Activated gamma-delta T cell treated with Interleukin-2 at 50 U/mL for 16 hours (primary cell): ENCODE data around the gene IL1R2.

Experiments
- DNase-seq: peaks from one replicate; pipeline ENCODE4 v3.0.0-alpha.2; 2020

The IL1R2 gene

GRCh38 chr2:102024410-102024809 is 32.6 kb downstream of the IL1R2 start:
- no peak for DNase-seq

DNA sequence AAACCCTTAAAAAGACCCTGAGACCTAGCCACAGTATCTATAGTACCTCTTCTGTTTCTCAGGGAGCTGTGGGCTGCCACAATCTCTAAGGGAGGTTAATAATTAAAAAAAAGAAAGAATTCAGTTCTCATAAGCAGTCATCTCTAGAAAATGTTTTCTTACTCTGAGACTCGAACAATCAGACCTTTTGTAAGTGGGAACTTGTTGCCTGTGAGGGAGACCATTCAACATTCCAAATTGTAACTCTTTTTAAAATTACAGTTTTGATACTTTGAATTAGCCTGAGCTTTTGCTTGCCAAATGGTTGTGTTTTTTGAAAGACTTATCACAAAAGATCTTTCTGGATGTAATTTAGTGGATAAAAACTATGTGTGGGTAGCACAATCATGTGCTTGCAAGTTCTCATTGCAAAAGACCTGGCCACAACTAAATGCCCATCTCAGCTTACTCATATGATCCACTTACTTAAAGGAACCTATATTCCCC is 33.3 kb downstream of the IL1R2 start:
- no peak for DNase-seq

- DNase-seq = no peak
Observed at GRCh38 chr2:102025583-102026267, 34.0 kb downstream of the IL1R2 start.

GRCh38 chr2:102027036-102027980 is 35.5 kb downstream of the IL1R2 start:
- no peak for DNase-seq

DNA sequence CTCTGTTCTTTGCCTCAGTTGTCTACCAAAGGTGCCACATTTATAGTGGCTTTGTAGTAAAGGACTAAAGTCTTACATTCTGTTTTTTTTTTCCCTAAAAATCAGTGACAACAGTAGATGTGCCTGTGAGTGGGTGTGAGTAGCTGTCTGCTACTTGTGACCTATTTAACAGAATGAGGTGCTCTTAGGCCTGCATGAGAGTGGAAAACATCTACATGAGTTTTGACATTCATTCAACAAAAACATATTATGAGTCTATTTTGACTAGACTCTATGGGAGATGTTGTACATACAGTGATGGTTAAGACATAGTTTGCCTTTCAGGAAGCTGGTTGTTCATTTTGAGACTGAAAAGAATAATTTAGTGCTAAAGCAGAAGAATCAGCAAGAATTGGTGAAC is 36.7 kb downstream of the IL1R2 start:
- DNase-seq = no peak

DNA sequence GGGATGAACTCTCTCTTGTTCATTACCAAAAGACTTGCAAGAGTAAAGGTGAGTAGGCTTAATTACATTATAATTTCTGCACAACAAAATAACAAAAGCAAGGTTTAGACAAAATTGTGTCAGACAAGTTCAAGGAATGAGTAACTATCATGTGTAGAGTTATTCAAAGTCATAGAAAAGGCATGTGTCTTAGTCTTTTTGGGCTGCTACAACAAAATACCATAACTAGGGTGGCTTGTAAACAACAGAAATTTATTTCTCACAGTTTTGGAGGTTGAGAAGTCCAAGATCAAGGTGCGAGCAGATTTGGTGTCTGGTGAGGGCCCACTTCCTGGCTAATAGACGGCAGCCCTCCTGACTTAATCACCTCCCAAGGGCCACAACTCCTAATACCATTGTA is 37.6 kb downstream of the IL1R2 start:
- DNase-seq = no peak

GRCh38 chr2:102029952-102030351 is 38.2 kb downstream of the IL1R2 start:
- no peak for DNase-seq

DNA sequence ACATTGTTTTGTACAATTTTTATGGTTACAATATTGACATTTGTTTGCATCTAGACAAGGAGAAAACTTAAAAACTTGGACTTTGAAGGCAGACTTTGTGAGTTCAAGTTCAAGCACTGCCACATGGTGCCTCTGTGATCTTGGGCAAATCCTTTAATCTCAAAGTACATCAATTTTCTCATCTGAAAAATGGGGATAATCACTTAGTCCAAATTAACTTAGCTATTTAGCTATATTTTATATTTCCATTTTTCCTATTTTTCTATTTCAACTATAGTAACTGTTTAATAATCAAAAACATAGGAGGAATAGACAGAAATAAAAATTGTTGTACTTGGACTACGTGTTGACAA is 38.7 kb downstream of the IL1R2 start:
- no peak for DNase-seq

DNA sequence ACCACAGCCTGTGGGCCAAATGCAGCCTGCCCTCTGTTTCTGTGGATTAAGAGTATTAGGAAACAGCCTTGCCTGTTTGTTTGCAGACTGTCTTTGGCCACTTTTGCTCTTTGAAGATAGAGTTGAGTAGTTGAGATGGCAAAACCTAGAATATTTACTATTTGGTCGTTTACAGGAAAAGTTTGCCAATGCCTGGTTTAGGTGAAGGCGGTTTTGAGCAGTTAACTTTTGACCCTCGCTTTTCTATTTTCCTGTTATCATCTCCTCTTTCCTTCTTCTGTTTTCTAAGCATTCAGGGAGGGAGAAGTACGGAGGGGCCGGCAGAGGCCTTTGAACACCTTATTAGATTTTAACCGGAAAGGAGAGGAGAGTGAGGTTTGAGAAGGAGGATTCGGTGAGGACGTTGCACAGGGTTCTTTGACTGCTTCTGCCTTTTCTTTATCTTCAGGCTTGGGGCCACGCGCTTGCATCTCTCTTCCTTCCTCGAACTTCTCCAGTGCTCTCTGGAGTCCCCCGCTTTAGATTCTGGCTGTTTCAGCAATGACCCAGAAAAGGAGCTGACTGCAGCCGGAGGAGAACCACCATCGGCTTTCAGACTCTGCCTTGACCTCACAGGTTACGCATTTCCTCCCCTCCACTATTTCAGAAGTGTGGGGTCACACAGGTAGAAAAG is 39.2 kb downstream of the IL1R2 start:
- DNase-seq = no peak

DNA sequence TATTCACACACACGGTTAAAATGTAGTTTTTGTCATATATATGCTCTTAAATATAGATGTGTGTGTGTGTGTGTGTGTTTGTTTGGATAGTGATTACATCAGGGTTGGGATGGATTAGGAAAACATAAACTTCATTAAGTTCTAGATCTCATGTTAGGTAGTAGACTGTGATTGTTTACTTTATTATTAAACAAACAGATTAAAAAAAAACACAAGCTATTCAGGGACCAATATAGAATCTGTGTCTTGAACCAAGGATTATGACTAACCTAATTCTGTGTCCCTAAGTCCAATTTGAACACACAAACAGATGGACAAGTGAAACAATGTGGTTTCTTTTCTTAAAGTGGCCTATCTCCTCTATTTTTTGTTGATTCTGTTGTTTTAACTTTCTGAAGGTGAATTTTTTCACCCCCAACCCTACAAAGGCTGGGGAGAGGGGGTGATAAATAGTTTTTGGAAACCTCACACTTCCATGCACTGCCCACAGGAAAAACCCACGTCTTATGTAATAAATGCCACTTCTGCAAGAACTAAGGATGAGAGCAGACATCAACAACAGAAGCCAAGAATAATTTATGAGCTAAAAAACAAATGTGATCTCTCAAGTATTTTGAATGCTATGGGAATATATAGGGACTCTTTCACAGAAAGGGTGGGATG is 40.7 kb downstream of the IL1R2 start:
- DNase-seq = no peak

- no peak for DNase-seq
Observed at GRCh38 chr2:102033031-102033749, 41.4 kb downstream of the IL1R2 start.

DNA sequence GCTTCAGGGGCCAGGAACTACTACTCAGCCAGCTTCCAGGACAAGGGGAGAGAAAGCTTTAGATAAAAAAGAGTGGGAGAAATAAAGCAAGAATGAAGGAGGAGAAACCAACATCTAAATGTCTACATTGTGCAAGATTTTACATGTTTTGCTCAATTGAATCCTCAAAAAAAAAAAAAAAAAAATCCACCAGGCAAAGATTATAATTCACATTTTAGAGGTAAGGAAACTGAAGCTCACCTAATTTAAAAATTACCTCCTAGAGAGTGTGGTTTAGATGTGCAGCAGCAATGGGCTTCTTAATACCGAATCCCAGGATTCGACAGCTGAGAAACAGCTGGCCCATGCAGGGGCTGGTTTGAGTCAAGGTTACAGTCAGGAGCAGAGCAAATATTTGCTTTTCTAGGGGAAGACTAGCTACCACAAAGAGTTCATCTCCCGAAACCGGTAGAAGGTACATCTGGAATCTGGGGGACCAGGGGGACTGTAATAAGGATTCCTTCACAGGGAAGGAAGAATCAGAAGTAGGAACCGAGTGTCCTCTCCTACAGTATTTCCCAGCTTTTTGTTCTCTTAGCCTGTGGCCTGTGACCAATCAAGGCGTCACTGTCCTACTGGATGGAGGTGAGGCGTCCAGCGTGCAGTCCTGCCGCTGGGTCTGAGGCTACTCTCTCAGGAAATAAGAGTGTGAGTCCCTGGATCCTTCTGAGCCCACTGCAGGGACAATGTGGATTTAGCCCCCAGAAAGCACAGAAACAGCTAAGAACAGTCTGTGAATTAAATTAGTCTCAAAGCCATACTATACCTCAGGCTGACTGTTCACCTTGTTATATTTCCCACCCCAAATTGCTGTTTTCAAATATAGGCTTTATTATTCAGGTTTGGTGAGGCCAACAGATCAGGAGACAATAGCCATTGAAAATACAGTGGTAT is 42.3 kb downstream of the IL1R2 start:
- no peak for DNase-seq

GRCh38 chr2:102034683-102035548 is 43.2 kb downstream of the IL1R2 start:
- DNase-seq = no peak

- no peak for DNase-seq
Observed at GRCh38 chr2:102037681-102038080, 45.9 kb downstream of the IL1R2 start.

DNA sequence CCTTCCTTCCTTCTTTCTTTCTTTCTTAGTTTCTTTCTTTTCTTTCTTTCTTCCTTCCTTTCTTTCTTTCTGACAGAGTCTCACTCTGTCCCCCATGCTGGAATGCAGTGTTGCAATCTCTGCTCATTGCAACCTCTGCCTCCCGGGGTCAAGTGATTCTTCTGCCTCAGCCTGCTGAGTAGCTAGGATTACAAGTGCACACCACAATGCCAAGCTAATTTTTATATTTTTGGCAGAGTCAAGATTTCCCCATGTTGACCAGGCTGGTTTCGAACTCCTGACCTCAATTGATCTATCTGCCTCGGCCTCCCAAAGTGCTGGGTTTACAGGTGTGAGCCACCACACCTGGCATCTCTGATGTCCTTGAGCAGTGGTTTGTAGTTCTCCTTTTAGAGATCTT is 48.5 kb downstream of the IL1R2 start:
- no peak for DNase-seq

DNA sequence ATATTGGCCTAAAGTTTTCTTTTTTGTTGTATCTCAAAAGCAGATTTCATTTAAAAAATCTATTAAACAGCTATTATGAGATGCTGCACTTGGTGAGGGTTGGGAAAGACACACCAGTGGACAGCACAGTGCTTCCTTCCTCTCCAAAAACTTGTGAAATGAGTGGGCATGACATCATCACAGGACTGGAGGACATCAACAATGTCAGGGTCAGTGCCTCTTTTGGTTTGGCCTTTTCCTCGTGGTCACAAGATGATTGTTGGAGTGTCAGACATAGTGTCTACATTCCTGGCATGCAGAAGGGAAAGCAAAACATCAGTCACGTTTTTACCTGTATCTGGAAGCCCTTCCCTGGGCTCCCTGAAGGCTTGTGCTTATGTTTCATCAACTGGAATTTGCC is 49.6 kb downstream of the IL1R2 start:
- DNase-seq = no peak

- no peak for DNase-seq
Observed at GRCh38 chr2:102042196-102043081, 50.7 kb downstream of the IL1R2 start.

GRCh38 chr2:102043560-102043959 is 51.8 kb downstream of the IL1R2 start:
- DNase-seq = no peak

DNA sequence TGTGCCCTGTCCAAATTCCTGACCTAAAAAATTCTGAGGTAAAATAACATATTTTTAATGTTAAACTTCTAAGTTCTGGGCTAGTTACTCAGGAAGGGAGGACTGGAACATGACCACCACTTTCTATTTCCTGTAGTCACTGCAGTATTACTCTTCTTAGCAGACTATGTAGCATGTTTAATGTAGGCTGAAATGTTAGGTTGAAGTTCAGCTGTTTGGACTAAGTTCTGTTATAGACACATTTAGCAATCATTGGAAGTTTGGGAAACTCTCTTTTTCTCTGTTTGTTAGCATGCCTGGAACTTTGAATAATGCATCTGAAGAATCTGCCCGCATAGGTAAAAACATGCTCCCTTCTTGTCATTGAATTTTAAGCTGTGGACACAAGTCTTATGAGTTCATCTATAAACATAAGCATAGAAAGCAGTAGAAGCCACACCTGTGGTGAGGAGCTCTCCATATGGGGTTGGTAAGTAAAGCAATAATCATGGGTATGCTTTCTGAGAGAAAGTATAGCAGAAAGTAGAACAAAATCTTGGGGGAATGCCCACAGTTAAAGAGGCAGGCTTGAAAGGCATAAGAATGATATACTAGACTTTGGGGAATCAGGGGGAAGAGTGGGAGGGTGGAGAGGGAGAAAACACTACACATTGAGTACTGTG is 52.6 kb downstream of the IL1R2 start:
- no peak for DNase-seq
